H9 (cell line): ENCODE measurements around the gene CHCHD6. TPM values are rescaled to one million over a fixed set of nuclear protein-coding genes. Genes with fewer than 3 reads are reported as not detected.

Experiments
- DNase-seq: peaks from one replicate; pipeline ENCODE4 v3.0.0-alpha.2; 2017
- H2AFZ ChIP-seq: one replicate; pipeline ENCODE4 v1.6.1; 2013; ENCODE audit warnings: mild to moderate bottlenecking, low read length, control low read depth, moderate library complexity
- H2AK5ac ChIP-seq: 2 replicates; pipeline ENCODE4 v1.6.1; 2013; ENCODE audit warnings: low read length, control low read depth, mixed read lengths; ENCODE audit not compliant: insufficient read length
- H2BK120ac ChIP-seq: one replicate; pipeline ENCODE4 v1.6.1; 2013; ENCODE audit warnings: low read depth, mild to moderate bottlenecking, low read length, control low read depth, inconsistent platforms; ENCODE audit not compliant: poor library complexity, severe bottlenecking
- H2BK12ac ChIP-seq: 2 replicates; pipeline ENCODE4 v1.6.1; 2013; ENCODE audit warnings: low read length, control low read depth, mixed read lengths, low read depth; ENCODE audit not compliant: insufficient read length
- H2BK15ac ChIP-seq: 2 replicates; pipeline ENCODE4 v1.6.1; 2013; ENCODE audit warnings: low read depth, low read length, control low read depth
- H2BK20ac ChIP-seq: one replicate; pipeline ENCODE4 v1.6.1; 2013; ENCODE audit warnings: low read depth, mild to moderate bottlenecking, low read length, control low read depth, inconsistent platforms; ENCODE audit not compliant: poor library complexity, severe bottlenecking
- H2BK5ac ChIP-seq: 2 replicates; pipeline ENCODE4 v1.6.1; 2013; ENCODE audit warnings: low read length, control low read depth, mixed read lengths; ENCODE audit not compliant: insufficient read length
- H3K14ac ChIP-seq: 2 replicates; pipeline ENCODE4 v1.6.1; 2013; ENCODE audit warnings: low read length, control low read depth; ENCODE audit not compliant: insufficient read depth
- H3K18ac ChIP-seq: 2 replicates; pipeline ENCODE4 v1.6.1; 2013; ENCODE audit warnings: low read depth, mild to moderate bottlenecking, mixed read lengths, low read length, control low read depth; ENCODE audit not compliant: insufficient read length
- H3K23ac ChIP-seq: 2 replicates; pipeline ENCODE4 v1.6.1; 2013; ENCODE audit warnings: low read length, control low read depth, mixed read lengths, low read depth; ENCODE audit not compliant: insufficient read length
- H3K23me2 ChIP-seq: 2 replicates; pipeline ENCODE4 v1.6.1; 2013; ENCODE audit warnings: low read depth, mild to moderate bottlenecking, mixed read lengths, low read length, control low read depth; ENCODE audit not compliant: insufficient read length, poor library complexity, severe bottlenecking
- H3K27ac ChIP-seq: 2 replicates; pipeline ENCODE4 v1.5.1; 2013; ENCODE audit warnings: low read length, control low read depth, mixed read lengths, low read depth; ENCODE audit not compliant: insufficient read length
- H3K27me3 ChIP-seq: 2 replicates; pipeline ENCODE4 v1.6.1; 2013; ENCODE audit warnings: low read length, control low read depth, inconsistent platforms; ENCODE audit not compliant: insufficient read depth
- H3K4ac ChIP-seq: 2 replicates; pipeline ENCODE4 v1.6.1; 2013; ENCODE audit warnings: low read depth, mild to moderate bottlenecking, control low read depth, inconsistent platforms, low read length, moderate library complexity
- H3K4me1 ChIP-seq: 2 replicates; pipeline ENCODE4 v1.6.1; 2013; ENCODE audit warnings: low read length, control low read depth, inconsistent platforms; ENCODE audit not compliant: insufficient read depth
- H3K4me2 ChIP-seq: 2 replicates; pipeline ENCODE4 v1.6.1; 2013; ENCODE audit warnings: low read length, control low read depth, mixed read lengths; ENCODE audit not compliant: insufficient read length, insufficient read depth
- H3K56ac ChIP-seq: 2 replicates; pipeline ENCODE4 v1.6.1; 2013; ENCODE audit warnings: low read depth, mild to moderate bottlenecking, mixed read lengths, low read length, control low read depth; ENCODE audit not compliant: insufficient read length
- H3K79me1 ChIP-seq: 2 replicates; pipeline ENCODE4 v1.6.1; 2013; ENCODE audit warnings: low read depth, mild to moderate bottlenecking, moderate library complexity, low read length, control low read depth, inconsistent platforms; ENCODE audit not compliant: insufficient read depth, poor library complexity, severe bottlenecking
- H3K79me2 ChIP-seq: 2 replicates; pipeline ENCODE4 v1.6.1; 2013; ENCODE audit warnings: low read length, control low read depth, inconsistent platforms; ENCODE audit not compliant: insufficient read depth
- H3K9ac ChIP-seq: 2 replicates; pipeline ENCODE4 v1.6.1; 2013; ENCODE audit warnings: low read length, control low read depth, mixed read lengths; ENCODE audit not compliant: insufficient read length; ENCODE audit errors: extremely low read depth
- H3K9me3 ChIP-seq: one replicate; pipeline ENCODE4 v1.6.1; 2013; ENCODE audit warnings: low read depth, low read length, inconsistent platforms; ENCODE audit not compliant: control insufficient read depth
- H3T11ph ChIP-seq: one replicate; pipeline ENCODE4 v1.6.1; 2013; ENCODE audit warnings: mild to moderate bottlenecking, low read length, control low read depth, inconsistent platforms
- H4K20me1 ChIP-seq: one replicate; pipeline ENCODE4 v1.6.1; 2013; ENCODE audit not compliant: control insufficient read depth, insufficient read length, insufficient read depth
- H4K5ac ChIP-seq: 2 replicates; pipeline ENCODE4 v1.6.1; 2013; ENCODE audit warnings: low read depth, mild to moderate bottlenecking, mixed read lengths, low read length, control low read depth; ENCODE audit not compliant: insufficient read length
- H4K8ac ChIP-seq: replicated peaks from 2 replicates; pipeline ENCODE4 v1.6.1; 2013; ENCODE audit warnings: low read length, control low read depth, mixed read lengths, low read depth; ENCODE audit not compliant: insufficient read length
- H4K91ac ChIP-seq: 2 replicates; pipeline ENCODE4 v1.6.1; 2013; ENCODE audit warnings: low read depth, mild to moderate bottlenecking, moderate library complexity, mixed read lengths, low read length, control low read depth; ENCODE audit not compliant: insufficient read length
- H3K27ac Mint-ChIP-seq, 3 experiments: 2 replicates in 2 of 3; 3 replicates in 1 of 3; pipeline ENCODE4 v1.8.0; 2020 to 2021; ENCODE audit warnings: mixed read lengths in 3 of 3, mild to moderate bottlenecking in 1 of 3, moderate library complexity in 1 of 3
- H3K27me3 Mint-ChIP-seq: 2 replicates; pipeline ENCODE4 v1.8.0; 2021; ENCODE audit warnings: low read depth, mild to moderate bottlenecking, moderate library complexity, mixed read lengths
- H3K36me3 Mint-ChIP-seq, 3 experiments: 2 replicates in 2 of 3; 3 replicates in 1 of 3; pipeline ENCODE4 v1.8.0; 2020 to 2021; ENCODE audit warnings: low read depth in 3 of 3, mixed read lengths in 3 of 3; ENCODE audit not compliant: insufficient read depth in 1 of 3
- H3K4me1 Mint-ChIP-seq, 2 experiments: 2 replicates each; pipeline ENCODE4 v1.8.0; 2020; ENCODE audit warnings: mixed read lengths in 2 of 2
- H3K4me3 Mint-ChIP-seq, 2 experiments: 2 replicates in 1 of 2; 3 replicates in 1 of 2; pipeline ENCODE4 v1.8.0; 2020 to 2021; ENCODE audit warnings: mild to moderate bottlenecking in 2 of 2, mixed read lengths in 2 of 2, moderate library complexity in 1 of 2
- H3K9me3 Mint-ChIP-seq, 2 experiments: 2 replicates in 1 of 2; 3 replicates in 1 of 2; pipeline ENCODE4 v1.8.0; 2020; ENCODE audit warnings: mild to moderate bottlenecking in 2 of 2, mixed read lengths in 2 of 2, moderate library complexity in 1 of 2
- CTCF ChIP-seq: fragments of 200-600 bp; sonication (generic); conservative IDR thresholded peaks from 3 replicates; pipeline ENCODE4 v1.8.0; 2021; ENCODE audit warnings: antibody characterized with exemption, mild to moderate bottlenecking
- WGBS: extraction: QIAGEN DNeasy Blood & Tissue Kit; methylation state at CpG from one replicate; pipeline ENCODE4 v1.1.7; 2013; ENCODE audit warnings: missing lambda C conversion rate, low lambda C conversion rate, mixed read lengths; ENCODE audit not compliant: insufficient read length; ENCODE audit errors: extremely low coverage; 5-methylcytosine and 5-hydroxymethylcytosine counted together
- total RNA-seq: library from RNA; stranded (reverse); gene quantifications from 2 replicates; pipeline ENCODE4 v1.2.1, GENCODE V29; 2021

Gene CHCHD6
- total RNA-seq, 1 experiment from 2014 or later = 34.2 TPM

DNA sequence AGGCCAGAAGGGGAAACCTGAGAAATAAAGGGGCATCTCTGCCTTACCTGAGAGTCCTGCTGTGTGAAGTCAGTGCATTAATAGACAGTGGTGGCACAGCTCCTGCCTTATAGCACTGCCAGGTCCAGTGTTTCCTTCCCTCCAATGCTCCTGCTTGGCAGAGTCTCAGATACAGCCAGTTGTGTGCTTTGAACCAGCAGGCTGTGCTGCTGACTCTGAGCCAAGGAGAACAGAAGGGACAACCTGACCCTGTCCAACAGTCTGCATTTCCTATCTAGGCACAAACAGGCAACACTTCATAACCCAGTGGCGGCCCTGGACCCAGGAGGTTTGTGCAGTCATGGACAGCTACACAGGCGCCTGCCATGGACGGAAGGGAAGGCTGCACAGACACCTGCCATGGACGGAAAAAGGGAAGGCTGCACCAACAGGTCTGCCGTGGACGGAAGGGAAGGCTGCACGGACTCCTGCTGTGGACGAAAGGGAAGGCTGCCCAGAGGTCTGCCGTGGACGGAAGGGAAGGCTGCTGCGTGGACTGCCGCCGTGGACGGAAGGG is 245.0 kb downstream of the CHCHD6 start:
- TF ChIP-seq CTCF = no peak
- H3K4me3 Mint-ChIP-seq = no peak overlapping the region
- no peak overlapping the region for H2BK120ac ChIP-seq
- no peaks in the 10 kb centered on the region for H4K20me1 ChIP-seq
- no peaks in the 10 kb centered on the region for H3K27me3 Mint-ChIP-seq
- H3K9me3 Mint-ChIP-seq = no peaks in the 10 kb centered on the region
- WGBS = no CpG with 5 or more reads among the region's 14 CpGs
- no peak overlapping the region for H3K4ac ChIP-seq
- H3K14ac ChIP-seq = no peak overlapping the region
- peaks cover 0 to 12% of the 10 kb centered on the region in 2 experiments; a peak in 2 of 4 replicates for H3K4me1 Mint-ChIP-seq
- no peaks in the 10 kb centered on the region for H3K4me1 ChIP-seq
- H2BK15ac ChIP-seq = no peak overlapping the region
- no peak overlapping the region for H2AK5ac ChIP-seq
- H3K79me2 ChIP-seq = no peaks in the 10 kb centered on the region
- H3K27ac Mint-ChIP-seq = peak overlapping the region in 1 of 3 experiments; percentile 37; a peak in 1 of 7 replicates
- no peak overlapping the region for H3K4me2 ChIP-seq
- no peaks in the 10 kb centered on the region for H3K23me2 ChIP-seq
- H3K36me3 Mint-ChIP-seq = no peaks in the 10 kb centered on the region; a peak in 2 of 7 replicates
- DNase-seq = no peak
- H4K91ac ChIP-seq = no peak overlapping the region
- no peaks in the 10 kb centered on the region for H3K27me3 ChIP-seq
- no peak overlapping the region for H3K23ac ChIP-seq
- H3K18ac ChIP-seq = no peak overlapping the region
- no peaks in the 10 kb centered on the region for H3K9me3 ChIP-seq
- no peak overlapping the region for H2BK12ac ChIP-seq
- no peak overlapping the region for H4K5ac ChIP-seq
- H2BK20ac ChIP-seq = no peak overlapping the region
- H2AFZ ChIP-seq = no peak overlapping the region
- H4K8ac ChIP-seq = no peak overlapping the region
- H2BK5ac ChIP-seq = no peak overlapping the region
- no peak overlapping the region for H3T11ph ChIP-seq
- no peaks in the 10 kb centered on the region for H3K79me1 ChIP-seq
- no peak overlapping the region for H3K27ac ChIP-seq
- no peak overlapping the region for H3K9ac ChIP-seq
- H3K56ac ChIP-seq = no peak overlapping the region
